Activated CD8-positive, alpha-beta T cell treated with anti-CD3 and anti-CD28 coated beads, Interleukin-2, amount 10 ng/mL, durations not matched to agents 7 days and 5 days (primary cell): ENCODE measurements around the gene FGFBP3. TPM values are rescaled to one million over a fixed set of nuclear protein-coding genes. Genes with fewer than 3 reads are reported as not detected.

Experiments used
- ATAC-seq: fragments of 150-1000 bp; cut with Tn5 transposase; one replicate; pipeline ENCODE4 v1.10.0; 2021; ENCODE audit warnings: moderate library complexity
- CTCF ChIA-PET: fragments of 350-600 bp; sonication (Branson Sonifier 250); formaldehyde crosslinking; loops from one replicate; lab custom pipeline; 2021; ENCODE audit warnings: antibody characterized with exemption; lab: Charles Lee
- POLR2A ChIA-PET: fragments of 350-600 bp; sonication (Branson Sonifier 250); formaldehyde crosslinking; loops from one replicate; lab custom pipeline; 2021; ENCODE audit warnings: antibody characterized with exemption; lab: Charles Lee
- DNase-seq: peaks from one replicate; pipeline ENCODE4 v3.0.0-alpha.2; 2020
- H3K27ac Mint-ChIP-seq: one replicate; pipeline ENCODE4 v1.8.0; 2021; ENCODE audit warnings: mild to moderate bottlenecking, mixed read lengths
- H3K27me3 Mint-ChIP-seq: one replicate; pipeline ENCODE4 v1.8.0; 2021; ENCODE audit warnings: low read depth, mixed read lengths
- H3K36me3 Mint-ChIP-seq: one replicate; pipeline ENCODE4 v1.8.0; 2021; ENCODE audit warnings: low read depth, mixed read lengths
- H3K4me1 Mint-ChIP-seq: one replicate; pipeline ENCODE4 v1.8.0; 2021; ENCODE audit warnings: low read depth, mixed read lengths
- H3K4me3 Mint-ChIP-seq: one replicate; pipeline ENCODE4 v1.8.0; 2021; ENCODE audit warnings: mild to moderate bottlenecking, mixed read lengths
- H3K9me3 Mint-ChIP-seq: one replicate; pipeline ENCODE4 v1.8.0; 2022; ENCODE audit warnings: mixed read lengths; ENCODE audit not compliant: insufficient read depth
- total RNA-seq, 2 experiments: library from RNA; stranded (reverse); gene quantifications; one replicate each; pipeline ENCODE4 v1.2.3, GENCODE V29; 2021

FGFBP3 gene
- total RNA-seq, 2 experiments from 2014 or later, result 1.0 to 1.5 TPM

DNA sequence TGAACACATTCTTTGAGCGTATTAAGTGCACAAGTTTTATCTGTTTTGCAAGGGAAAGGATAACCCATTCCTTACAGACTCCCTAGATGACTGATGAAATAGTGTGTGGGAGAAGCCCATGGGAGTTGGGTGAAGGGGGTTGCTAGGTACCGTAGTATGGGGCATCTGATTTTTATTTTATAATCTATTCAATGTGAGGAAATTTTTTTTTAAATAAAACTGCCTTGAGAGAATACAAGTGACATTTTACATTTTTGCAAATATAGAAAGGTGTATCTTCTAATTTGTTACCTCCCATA is 15.7 kb upstream of the FGFBP3 start:
- ATAC-seq (no peak), DNase-seq (no peak)
- Mint-ChIP-seq H3K9me3 (no peaks in the 10 kb centered on the region), H3K27ac (no peak overlapping the region), H3K27me3 (no peaks in the 10 kb centered on the region), H3K4me1 (peaks cover 40% of the 10 kb centered on the region), H3K4me3 (peak overlapping the region; percentile 88), H3K36me3 (peaks cover 21% of the 10 kb centered on the region)
- POLR2A ChIA-PET, result interaction anchor here (1.5 to 2.6 kb wide), 2 partner anchors 38 to 127 kb away, joined by 4 to 15 read pairs; partner anchors contain the start of gene TNKS2
- CTCF ChIA-PET, result interaction anchor here (1.1 kb wide), 1 partner anchor 26 kb away, joined by 3 read pairs; no protein-coding TSS in a partner anchor

DNA sequence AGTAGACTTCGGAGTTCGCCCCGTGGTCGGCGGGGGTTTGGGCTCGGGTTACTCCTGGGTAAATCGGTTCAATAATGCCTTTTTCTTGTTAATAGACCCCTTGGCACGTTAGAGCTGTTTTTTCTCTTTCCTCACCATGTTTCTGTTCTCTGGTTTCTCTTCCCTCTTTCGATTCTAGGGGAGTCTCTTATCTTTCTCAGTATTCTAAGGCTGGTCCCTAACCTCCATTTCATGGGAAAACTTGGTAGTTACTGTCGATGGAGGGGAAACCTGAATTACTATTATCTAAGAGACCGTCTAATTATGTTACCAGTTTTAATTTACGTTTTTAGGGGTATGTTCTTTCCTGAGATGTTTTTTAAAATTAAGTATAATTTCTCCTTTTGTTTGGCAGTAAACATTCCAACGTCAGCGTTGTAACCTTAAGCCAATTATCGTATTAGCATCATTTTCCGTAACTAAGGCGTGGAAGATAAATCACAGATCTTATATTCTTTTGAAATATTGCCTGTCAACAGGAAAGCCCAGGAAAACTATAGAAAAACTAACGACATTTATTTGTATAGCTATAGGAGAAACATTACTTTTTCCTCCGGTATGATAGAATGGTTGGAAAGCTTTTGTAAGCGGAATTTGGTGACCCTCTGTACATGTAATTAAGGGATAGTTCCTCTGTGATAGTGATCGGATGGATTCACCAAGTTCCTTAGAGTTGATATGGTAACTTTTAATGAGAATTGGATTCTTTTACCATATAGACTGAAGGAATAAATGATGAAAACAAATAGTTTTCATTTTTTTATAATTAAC is 15.1 kb upstream of the FGFBP3 start:
- POLR2A ChIA-PET, result interaction anchor here (0.7 to 2.6 kb wide), 21 partner anchors 7 to 650 kb away, joined by 3 to 19 read pairs (median 4); partner anchors contain the start of genes CPEB3, FGFBP3, IDE and MARCHF5
- no peak for DNase-seq
- peak overlapping the region; percentile 99 for H3K27ac Mint-ChIP-seq
- peaks cover 21% of the 10 kb centered on the region for H3K36me3 Mint-ChIP-seq
- CTCF ChIA-PET, result interaction anchor here (0.8 to 4.5 kb wide), 11 partner anchors 9 to 650 kb away, joined by 3 to 29 read pairs (median 4); partner anchors contain the start of genes FGFBP3 and IDE
- no peak for ATAC-seq
- H3K4me3 Mint-ChIP-seq, result peak overlapping the region; percentile 88
- H3K9me3 Mint-ChIP-seq, result no peaks in the 10 kb centered on the region
- no peaks in the 10 kb centered on the region for H3K27me3 Mint-ChIP-seq
- H3K4me1 Mint-ChIP-seq, result peaks cover 40% of the 10 kb centered on the region

DNA sequence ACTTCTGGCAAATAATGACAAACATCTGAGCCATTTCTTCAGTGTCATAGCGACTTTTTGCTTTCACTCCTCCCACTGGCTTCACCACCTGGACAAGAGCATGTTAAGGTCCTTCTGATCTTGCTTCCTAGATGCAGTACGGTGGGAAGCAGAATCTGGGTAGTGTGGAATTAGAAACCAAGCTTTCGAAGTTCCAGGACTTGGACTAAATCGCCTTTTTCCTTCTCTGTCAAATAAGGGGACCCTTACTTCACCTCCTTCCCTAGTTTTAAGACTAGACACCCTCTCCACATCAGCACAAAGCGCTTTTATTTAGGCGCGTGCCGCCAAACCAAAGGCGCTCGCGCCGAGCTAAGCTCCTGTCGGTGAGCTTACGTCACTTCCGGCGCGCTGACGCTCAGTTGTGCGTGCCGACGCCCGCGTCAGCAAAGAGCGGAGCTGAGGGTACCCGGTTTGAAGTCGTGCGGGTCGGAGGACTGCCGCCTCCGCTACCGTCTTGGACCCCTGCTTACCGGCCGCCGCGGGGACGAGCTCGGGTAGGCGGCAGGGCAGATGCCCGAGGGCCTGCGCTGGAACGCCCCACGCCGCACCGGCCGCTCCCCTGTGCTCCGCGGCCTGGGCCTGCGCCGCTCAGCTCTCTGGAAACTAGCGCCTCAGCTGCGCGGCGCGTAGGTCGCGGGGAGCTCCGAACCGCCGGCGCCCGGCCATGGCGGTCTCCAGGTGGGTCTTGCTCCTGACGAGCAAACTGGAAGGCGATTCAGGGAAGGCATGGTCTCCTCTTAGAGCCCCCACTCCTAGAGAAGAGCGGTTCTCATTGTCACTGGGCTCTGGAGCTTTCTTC is 14.3 kb upstream of the FGFBP3 start, which contains the start of gene BTAF1:
TSS of gene BTAF1 (plus strand) at position 400 of the 841 bp plus-strand sequence. CDS start at position 707, 307 bp downstream.
- peak; percentile 94 for DNase-seq
- ChIA-PET POLR2A (interaction anchor here (0.6 to 2.6 kb wide), 22 partner anchors 8 to 669 kb away, joined by 3 to 19 read pairs (median 4); partner anchors contain the start of genes CPEB3, FGFBP3, IDE and MARCHF5), CTCF (interaction anchor here (0.8 to 4.5 kb wide), 11 partner anchors 8 to 651 kb away, joined by 3 to 29 read pairs (median 4); partner anchors contain the start of genes FGFBP3 and IDE)
- Mint-ChIP-seq H3K36me3 (peaks cover 17% of the 10 kb centered on the region), H3K9me3 (no peaks in the 10 kb centered on the region), H3K27me3 (peaks cover 3% of the 10 kb centered on the region), H3K4me3 (peak within 1 kb of the TSS; percentile 88), H3K4me1 (peaks cover 35% of the 10 kb centered on the region), H3K27ac (peak within 1 kb of the TSS; percentile 99)
- ATAC-seq, result peak; percentile 96

DNA sequence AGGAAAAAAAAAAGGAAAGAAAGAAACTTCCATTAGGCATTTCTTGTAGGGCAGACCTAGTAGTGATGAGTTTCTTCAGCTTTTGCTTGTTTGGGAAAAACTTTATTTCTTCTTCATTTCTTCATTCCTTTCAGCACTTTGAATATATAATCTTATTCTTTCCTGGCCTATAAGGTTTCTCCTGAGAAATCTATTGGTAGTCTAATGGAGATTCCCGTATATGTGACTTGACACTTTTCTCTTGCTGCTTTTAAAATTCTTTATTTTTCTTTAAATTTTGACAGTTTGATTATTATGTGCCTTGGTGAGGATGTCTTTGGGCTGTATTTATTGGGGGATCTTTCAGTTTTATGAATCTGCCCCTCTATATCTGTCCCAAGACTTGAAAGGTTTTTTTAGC is 10.4 kb upstream of the FGFBP3 start:
- peaks cover 22% of the 10 kb centered on the region for H3K27me3 Mint-ChIP-seq
- ChIA-PET POLR2A (interaction anchor here (0.6 kb wide), 1 partner anchor 10 kb away, joined by 3 read pairs; the partner anchor contains the start of gene FGFBP3), CTCF (interaction anchor here (1.2 kb wide), 1 partner anchor 11 kb away, joined by 3 read pairs; no protein-coding TSS in a partner anchor)
- no peaks in the 10 kb centered on the region for H3K9me3 Mint-ChIP-seq
- DNase-seq, result no peak
- H3K27ac Mint-ChIP-seq, result no peak overlapping the region
- H3K36me3 Mint-ChIP-seq, result peaks cover 2% of the 10 kb centered on the region
- ATAC-seq, result no peak
- H3K4me3 Mint-ChIP-seq, result no peak overlapping the region
- H3K4me1 Mint-ChIP-seq, result peaks cover 17% of the 10 kb centered on the region

DNA sequence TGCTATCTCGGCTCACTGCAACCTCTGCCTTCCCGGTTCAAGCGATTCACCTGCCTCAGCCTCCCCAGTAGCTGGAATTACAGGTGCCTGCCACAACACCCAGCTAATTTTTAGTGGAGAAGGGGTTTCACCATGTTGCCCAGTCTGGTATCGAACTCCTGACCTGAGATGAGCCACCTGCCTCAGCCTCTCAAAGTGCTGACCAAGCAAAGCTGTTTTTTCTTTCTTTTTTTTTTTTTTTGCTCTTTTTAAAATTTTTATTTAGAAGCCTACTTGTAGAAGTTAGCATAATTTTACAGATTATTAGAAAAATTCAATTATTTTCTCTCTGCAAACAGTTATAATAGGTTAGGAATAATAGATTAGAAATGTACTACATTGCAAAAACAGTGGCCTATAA is 1.2 kb upstream of the FGFBP3 start:
- DNase-seq, result no peak
- Mint-ChIP-seq H3K27me3 (peaks cover 23% of the 10 kb centered on the region), H3K27ac (no peak overlapping the region), H3K36me3 (no peaks in the 10 kb centered on the region), H3K4me1 (peaks cover 23% of the 10 kb centered on the region), H3K9me3 (no peaks in the 10 kb centered on the region), H3K4me3 (no peak overlapping the region)
- ChIA-PET CTCF (interaction anchor here (1.1 to 4.8 kb wide), 3 partner anchors 13 to 612 kb away, joined by 3 to 24 read pairs (median 4); partner anchors contain the start of gene BTAF1), POLR2A (no interaction called here)
- ATAC-seq, result no peak

DNA sequence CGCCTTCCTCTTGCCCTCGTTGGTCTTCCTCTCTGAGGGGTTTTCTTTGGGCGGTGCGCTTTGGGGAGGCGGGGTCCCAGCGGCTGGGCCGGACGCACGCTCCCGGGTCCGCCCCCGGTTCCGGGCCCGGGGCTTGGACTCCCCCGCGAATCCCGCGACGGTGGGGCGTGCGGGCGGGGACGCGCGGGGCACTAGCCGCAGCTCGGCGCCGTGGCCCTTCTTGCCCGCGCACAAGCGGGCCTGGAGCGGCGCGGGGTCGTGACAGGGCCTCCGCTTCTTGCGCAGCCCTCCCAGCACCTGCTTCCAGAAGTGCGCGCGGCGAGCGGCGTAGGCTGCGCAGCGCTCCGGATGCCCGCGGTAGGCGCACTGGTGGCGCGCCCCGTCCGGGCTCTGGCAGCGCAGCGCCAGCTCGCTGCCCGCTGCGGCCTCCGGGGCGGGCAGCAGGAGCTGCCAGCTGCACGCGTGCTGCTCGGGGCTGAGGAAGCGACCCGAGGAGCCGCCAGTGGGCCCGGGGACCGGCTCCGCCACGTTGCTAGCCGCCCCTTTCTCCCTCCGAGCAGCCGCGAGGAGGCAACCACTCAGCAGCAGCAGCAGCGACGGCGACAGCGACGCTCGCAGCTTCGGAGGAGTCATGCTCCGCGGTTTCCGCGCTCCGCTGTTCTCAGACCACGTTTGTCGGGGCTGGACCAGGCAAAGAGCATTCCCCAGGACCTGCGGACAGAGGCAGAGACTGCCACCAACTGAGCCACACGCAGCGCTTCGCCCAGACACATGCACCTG is 759 bp downstream of the FGFBP3 start:
- Mint-ChIP-seq H3K4me3 (peak overlapping the region; percentile 88), H3K36me3 (peaks cover 2% of the 10 kb centered on the region), H3K27me3 (peaks cover 9% of the 10 kb centered on the region), H3K4me1 (peaks cover 23% of the 10 kb centered on the region), H3K27ac (peak overlapping the region; percentile 86), H3K9me3 (no peaks in the 10 kb centered on the region)
- ChIA-PET CTCF (interaction anchor here (0.6 to 2.6 kb wide), 22 partner anchors 9 to 610 kb away, joined by 3 to 20 read pairs (median 4); partner anchors contain the start of genes BTAF1 and TNKS2), POLR2A (interaction anchor here (0.6 to 3.1 kb wide), 11 partner anchors 10 to 112 kb away, joined by 3 to 19 read pairs (median 4); partner anchors contain the start of genes BTAF1 and TNKS2)
- DNase-seq, result peak; percentile 78
- peak; percentile 91 for ATAC-seq

DNA sequence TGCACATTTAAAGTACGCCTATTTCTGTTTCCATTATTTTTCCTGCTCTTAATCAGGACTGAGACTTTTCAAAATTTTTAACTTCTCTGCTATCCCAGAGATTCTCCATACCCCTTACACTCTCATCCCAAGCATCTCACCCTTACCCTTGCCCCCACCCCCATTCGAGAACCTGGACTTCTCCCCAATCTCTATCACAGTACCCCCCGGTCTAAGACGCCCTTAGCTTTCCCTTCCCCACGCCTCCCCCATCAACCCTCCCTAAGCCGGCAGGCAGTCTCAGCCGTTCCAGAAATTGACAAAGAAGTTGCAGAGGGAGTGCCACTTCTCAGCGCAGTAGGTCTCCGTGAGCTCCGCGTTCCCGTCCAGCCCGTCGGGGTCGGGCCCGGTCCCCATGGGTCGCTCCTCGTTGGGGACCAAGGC is 1.4 kb downstream of the FGFBP3 start:
- Mint-ChIP-seq H3K4me3 (peak overlapping the region; percentile 85), H3K27me3 (peaks cover 5% of the 10 kb centered on the region), H3K36me3 (peaks cover 2% of the 10 kb centered on the region), H3K27ac (peak overlapping the region; percentile 84), H3K9me3 (no peaks in the 10 kb centered on the region), H3K4me1 (peaks cover 23% of the 10 kb centered on the region)
- no peak for DNase-seq
- no peak for ATAC-seq
- POLR2A ChIA-PET, result interaction anchor here (0.6 to 3.1 kb wide), 9 partner anchors 9 to 112 kb away, joined by 3 to 19 read pairs (median 4); partner anchors contain the start of genes BTAF1 and TNKS2
- CTCF ChIA-PET, result interaction anchor here (0.6 to 2.6 kb wide), 16 partner anchors 8 to 609 kb away, joined by 3 to 20 read pairs (median 4); partner anchors contain the start of genes BTAF1 and TNKS2

DNA sequence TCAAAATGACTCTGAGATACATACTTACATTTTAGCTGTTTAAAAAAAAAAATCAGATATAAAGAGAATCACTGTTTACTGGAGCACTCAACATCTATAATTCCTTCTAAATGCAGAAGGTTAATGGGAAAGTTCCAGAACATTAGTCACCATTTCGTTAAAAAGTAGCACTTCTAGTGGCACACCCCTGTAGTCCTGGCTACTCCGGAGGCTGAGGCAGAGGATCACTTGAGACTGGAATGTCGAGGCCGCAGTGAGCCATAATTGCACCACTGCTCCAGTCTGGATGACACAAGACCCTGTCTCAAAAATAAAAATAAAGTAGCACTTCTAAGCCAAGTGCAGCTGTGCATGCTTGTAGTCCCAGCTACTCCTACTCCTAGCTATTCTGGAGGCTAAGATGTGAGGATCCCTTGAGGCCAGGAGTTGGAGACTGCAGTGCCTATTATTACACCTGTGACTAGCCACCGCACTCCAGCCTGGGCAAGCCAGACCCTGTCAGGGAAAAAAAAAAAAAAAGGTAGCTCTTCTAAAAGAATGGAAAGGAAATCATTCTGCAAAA is 2.2 kb downstream of the FGFBP3 start:
- H3K4me3 Mint-ChIP-seq, result peak overlapping the region; percentile 85
- no peaks in the 10 kb centered on the region for H3K9me3 Mint-ChIP-seq
- H3K27ac Mint-ChIP-seq, result no peak overlapping the region
- peaks cover 2% of the 10 kb centered on the region for H3K36me3 Mint-ChIP-seq
- CTCF ChIA-PET, result interaction anchor here (1.3 to 2.6 kb wide), 3 partner anchors 15 to 111 kb away, joined by 3 to 13 read pairs (median 12); partner anchors contain the start of gene BTAF1
- H3K27me3 Mint-ChIP-seq, result peaks cover 3% of the 10 kb centered on the region
- peaks cover 30% of the 10 kb centered on the region for H3K4me1 Mint-ChIP-seq
- no peak for ATAC-seq
- POLR2A ChIA-PET, result interaction anchor here (0.6 to 3.1 kb wide), 4 partner anchors 11 to 23 kb away, joined by 3 to 19 read pairs (median 6); partner anchors contain the start of gene BTAF1
- DNase-seq, result no peak

DNA sequence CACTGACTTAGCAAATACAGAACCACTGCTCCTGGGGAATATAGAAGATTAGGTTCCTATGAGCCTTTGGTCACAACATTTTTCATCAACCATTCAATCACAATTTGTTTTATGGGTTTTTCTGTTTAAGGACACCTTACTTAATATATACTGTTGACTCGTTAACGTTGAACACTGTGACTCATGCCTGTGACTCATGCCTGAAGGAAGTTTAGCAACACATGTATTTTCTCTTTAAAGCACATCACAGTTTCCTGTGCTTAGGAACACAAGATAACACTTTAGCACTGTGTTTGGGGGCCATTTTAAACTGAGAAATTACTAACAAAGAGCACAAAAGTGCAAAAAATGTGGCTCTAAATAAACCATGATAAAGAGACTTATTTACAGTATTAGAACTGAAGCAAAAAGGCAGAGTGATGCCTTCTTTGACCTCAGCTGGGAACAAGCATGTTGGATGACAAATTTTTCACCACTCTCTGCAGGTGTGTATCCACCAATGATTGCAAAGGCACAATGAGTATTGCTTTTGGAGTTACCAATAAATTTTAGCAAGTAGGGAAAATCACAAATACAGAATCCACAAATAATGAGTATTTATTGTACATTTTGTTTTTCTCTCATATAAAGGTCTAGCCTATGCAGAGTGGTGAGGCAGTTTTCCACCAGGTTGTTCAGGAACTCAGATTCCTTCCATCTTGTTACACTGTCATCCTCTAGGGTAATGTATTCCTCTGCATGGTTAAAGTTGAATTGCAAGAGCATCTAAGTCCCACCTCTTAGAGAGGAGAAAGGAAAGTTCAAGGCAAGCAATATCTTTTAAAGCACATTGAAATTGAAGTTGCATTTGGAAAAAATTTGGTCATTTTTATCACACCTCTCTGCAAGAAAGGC is 7.3 kb downstream of the FGFBP3 start:
- POLR2A ChIA-PET, result interaction anchor here (0.9 kb wide), 1 partner anchor 103 kb away, joined by 4 read pairs; the partner anchor contains the start of gene TNKS2
- Mint-ChIP-seq H3K27ac (peak overlapping the region; percentile 62), H3K9me3 (no peaks in the 10 kb centered on the region), H3K36me3 (peaks cover 2% of the 10 kb centered on the region), H3K27me3 (peaks cover 2% of the 10 kb centered on the region), H3K4me1 (peaks cover 22% of the 10 kb centered on the region), H3K4me3 (no peak overlapping the region)
- peak; percentile 65 for DNase-seq
- CTCF ChIA-PET, result interaction anchor here (0.5 to 1.6 kb wide), 4 partner anchors 11 to 615 kb away, joined by 3 read pairs; no protein-coding TSS in a partner anchor
- ATAC-seq, result peak; percentile 98
